GM12892 (cell line): ENCODE results near the gene THOP1.

Experiments used
- DNase-seq: peaks from one replicate; pipeline ENCODE4 v3.0.0; 2011; ENCODE audit not compliant: insufficient read length
- FAIRE-seq: peaks from 2 replicates; lab custom pipeline; 2011; peaks lifted over from hg19 to GRCh38; lab: Jason Lieb, UNC
- POLR2A ChIP-seq: IDR thresholded peaks from 2 replicates; pipeline ENCODE4 v1.6.1; 2011; ENCODE audit warnings: low read depth, low read length, control low read depth
- POLR2AphosphoS5 ChIP-seq: IDR thresholded peaks from 2 replicates; pipeline ENCODE4 v1.6.1; 2011; ENCODE audit warnings: low read depth, low read length, control low read depth
- TAF1 ChIP-seq: IDR thresholded peaks from 2 replicates; pipeline ENCODE4 v1.6.1; 2011; ENCODE audit warnings: low read depth, mild to moderate bottlenecking, control low read depth, low read length, borderline replicate concordance

The THOP1 gene

DNA sequence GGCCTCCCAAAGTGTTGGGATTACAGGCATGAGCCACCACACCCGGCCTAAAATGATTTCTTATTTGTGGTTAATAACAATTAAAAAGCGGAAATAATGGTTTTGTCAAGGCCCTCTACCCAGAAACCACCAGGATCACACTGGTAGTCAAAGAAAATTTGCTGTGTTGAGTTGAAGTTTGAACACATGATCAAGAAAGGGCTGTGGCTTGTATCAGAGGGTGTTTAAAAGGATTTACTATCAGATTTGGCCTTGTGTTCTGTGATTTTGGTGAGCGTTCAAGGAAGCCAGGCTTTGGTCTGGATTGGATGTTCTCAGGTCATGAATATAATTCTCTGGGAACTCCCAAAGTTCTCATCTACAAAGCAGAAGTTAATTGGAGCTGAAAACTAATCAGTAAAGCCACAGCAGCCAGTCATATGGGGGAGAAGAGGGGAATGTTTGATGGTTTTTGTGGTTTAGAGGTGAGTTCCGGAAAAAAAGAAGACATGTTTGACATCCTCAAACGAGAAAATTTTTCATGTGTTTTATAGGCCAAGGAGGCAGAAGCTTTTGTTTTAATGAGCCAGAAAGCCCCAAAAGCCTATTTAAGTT lies 71.3 kb downstream of the THOP1 start:
- FAIRE-seq (no peak), DNase-seq (no peak)
- TF ChIP-seq POLR2A (no peak), TAF1 (no peak)

- DNase-seq (no peak), FAIRE-seq (no peak)
- no peak for TF ChIP-seq TAF1
- no peak for TF ChIP-seq POLR2AphosphoS5
- no peak for TF ChIP-seq POLR2A
Observed at GRCh38 chr19:2858864-2859263, 73.6 kb downstream of the THOP1 start.

DNA sequence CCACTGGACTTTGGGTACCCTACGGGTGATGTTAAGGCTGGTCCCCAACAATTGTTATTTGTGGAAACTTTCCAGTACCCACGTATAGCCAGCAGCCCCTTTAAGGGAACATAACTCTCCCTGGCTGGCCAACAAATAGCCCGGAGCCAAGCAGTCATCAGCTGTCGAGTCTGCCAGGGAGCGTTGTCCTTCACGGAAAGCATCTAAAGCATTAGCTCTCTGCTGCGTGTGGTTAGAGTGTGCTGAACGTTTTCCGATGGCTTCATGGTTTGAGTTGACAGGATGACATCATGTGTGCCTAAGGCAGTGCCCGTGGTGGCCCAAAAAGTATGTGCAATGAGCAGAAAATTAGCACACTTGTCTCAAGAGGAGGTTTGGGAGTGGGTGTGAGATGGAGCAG lies 78.5 kb downstream of the THOP1 start:
- TF ChIP-seq POLR2AphosphoS5 = no peak
- no peak for TF ChIP-seq POLR2A
- TF ChIP-seq TAF1 = no peak

More for the DNA sequence above, 78.5 kb downstream of the THOP1 start:
- DNase-seq (no peak), FAIRE-seq (no peak)
